A204.1 (cell line): ENCODE measurements around the gene RASGRP2.

ENCODE experiments used
- FAIRE-seq: peaks from 2 replicates; lab custom pipeline; 2012; peaks lifted over from hg19 to GRCh38; lab: Jason Lieb, UNC

The RASGRP2 gene

DNA sequence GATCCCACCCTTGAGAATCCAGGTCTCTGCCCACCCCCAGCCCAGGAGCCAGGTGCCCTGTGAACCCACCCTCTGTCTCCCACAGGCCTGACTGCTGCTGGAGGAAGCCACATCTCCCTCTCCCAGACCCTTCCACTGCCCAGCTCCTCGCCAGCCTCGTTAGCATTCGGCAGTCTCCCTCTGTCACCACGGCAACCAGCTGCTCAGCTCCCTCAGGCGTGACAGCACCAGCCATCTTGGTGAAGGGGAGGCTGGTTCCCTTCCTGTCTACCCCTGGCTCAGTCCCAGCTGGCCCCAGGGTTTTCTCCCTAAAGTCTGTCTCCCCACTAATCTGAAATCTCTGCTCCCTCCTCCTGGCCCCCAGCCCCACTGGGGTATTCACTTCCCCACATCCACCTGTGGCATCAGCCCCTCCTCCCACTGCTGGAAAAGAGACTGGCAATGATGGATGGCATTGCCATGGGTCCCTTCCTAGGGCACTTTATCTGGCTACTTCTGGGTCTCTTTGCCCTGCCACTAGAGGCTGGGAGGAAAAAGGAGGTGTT, 49.0 kb downstream of the RASGRP2 start:
- FAIRE-seq: no peak

DNA sequence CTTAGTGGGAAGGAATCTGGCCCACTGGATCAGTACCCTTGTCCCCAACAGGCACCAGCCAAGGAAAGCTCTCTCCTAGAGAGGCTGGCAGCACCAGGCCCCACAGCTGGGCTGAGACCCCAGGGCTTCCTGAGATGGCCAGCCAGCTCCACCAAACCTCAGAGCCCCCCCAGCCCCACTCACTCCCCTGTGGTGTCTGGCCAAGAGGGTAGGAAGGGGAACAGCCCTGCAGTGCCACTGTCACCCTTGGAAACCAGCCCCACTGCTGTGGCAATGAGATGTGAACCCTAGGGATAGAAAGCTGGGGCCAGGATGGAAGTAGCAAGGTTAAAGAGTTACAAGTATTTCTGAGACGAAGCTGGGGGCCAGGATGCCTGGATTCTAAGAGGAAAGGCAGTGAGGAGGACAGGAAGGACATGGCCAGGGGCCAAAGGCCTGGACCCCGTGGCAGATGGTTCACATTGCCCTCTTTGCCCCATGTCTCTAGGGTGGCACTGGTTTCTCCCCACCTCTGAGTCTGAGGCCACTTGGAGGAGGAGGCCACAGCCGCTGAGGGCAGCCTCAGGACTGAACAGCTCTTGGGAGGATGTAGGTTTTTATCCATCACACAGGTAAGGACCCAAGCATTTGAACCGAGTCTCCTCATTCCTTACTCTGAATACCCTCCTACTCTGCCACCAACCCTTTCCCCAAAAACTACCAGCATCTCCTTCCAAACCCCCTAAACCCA, 49.8 kb downstream of the RASGRP2 start:
- FAIRE-seq: no peak

DNA sequence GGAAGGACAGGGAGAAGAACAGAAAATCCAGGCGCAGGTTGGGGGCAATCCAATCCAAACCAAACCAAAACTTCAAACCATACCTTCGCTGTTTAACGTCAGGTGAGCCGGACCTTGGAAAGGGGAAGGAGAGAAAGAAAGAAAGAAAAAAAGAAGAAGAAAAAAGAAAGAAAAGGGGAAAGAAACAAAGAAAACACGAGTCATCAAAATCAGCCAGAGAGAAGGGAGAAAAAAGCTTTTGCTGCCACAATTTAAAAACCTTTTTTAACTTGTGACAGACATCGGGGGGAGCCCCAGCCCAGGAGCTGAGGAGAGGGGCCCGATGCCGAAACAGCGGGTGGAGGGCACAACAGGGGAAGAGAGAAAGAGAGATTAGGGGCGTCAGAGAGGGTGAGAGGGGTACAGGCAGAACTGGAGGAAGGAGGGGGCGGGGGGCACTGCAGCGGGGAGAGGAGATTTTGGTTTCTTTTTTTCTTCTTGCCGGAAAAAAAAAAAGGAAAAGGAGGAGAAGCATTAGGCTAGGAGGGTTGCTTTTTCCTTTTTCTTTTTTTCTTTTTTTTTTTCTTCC, 51.1 kb downstream of the RASGRP2 start:
- no peak for FAIRE-seq

DNA sequence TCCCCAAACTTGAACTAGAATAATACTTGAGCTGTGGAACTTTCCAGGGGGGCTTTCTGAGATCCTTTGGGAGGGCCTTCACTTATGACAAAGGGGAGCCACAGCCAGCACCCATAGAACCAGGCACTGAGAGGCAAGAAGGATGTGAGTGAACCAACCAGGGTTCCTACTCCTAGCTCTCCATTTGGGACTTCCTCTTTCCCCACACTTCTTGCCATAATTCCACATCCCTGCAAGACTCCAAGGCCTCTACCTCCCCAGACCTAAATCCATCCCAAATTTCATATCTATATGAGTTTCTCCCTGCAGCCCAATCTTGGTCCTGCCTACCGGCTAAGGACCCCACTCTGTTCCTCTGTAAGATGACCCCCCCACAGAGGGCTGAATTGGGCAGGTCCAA, 52.4 kb downstream of the RASGRP2 start:
- FAIRE-seq: no peak

DNA sequence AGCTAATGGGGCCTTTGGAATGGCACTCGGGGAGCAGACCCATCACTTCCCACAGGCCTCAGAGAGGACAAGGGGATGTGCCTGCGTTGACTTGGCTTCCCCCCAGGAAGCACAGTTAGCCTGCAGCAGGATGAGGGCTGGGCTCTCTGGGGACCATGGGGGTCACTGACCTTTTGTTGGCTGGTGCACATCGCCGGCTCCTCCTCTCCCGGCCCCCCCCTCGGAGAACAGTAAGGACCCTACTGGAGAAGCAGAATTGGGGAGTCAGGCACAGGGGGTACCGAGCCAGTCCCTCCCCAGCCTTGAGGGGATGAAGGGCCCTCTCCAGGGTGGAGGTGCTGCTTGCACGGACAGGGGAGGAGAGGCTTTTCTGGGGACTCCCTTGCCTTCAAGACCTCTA, 53.7 kb downstream of the RASGRP2 start:
- FAIRE-seq: no peak

DNA sequence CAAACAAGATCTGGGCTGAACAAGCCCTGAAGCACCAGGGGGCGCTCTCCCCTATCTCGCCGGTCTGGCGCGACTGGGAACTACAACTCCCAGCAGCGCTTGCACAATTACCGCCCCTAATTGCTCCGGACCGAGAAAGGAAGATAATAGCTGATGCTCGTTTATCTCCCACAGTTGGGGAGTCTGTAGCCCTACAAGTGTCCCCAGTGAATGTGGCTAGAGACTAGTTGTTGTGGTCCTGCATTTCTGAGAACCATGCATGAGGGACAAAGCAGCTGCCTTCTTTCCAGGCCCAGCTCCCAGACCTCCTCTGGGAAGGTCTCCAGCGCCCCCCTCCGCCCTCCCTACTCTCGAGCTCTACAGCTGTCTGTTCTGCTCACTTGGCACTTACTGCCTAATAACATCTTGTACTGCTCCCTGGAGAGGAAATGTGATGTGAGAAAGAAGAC, 55.4 kb downstream of the RASGRP2 start:
- peak; percentile 19 for FAIRE-seq

DNA sequence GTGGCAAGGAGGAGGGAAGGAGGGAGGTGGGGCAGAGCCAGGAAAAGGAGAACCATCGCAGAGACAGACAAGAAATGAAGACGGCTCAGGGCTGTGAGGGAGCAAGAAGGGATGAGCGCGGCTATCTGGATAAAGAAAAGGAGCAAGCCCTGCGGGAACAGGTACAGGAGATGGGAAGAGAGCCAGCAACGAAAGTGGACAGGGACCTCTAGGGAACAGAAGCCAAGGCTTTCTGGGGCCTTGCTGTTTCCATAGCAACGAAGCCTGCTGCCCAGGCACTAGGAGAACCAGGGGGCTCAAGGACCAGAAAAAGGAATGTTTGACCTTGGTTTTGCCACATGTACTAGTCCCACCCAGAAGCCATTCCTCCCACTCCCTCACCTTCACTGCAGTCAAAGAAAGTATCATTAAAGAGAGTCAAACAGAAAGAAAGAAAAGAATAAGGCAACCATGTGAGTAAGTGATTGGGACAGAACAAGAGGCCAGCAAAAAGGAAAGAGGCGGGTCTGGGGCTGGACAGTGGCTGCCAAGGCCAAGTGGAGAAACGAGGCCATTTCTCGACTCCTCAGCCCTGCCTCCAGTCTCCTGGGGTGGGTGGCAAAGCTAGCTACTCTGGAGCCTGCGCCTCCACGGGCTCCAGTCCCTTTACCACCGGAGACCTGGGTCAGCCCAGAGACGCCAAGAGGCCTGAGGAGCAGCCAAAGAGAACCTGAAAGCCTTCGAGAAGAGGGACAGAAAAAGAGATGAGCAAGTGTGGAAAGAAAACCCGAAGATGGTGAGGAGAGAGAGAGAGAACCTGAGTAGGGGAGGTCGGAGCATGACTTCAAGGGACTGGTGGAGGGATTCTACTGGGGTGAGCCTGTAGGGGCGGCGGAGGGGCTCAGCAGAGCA, 56.1 kb downstream of the RASGRP2 start:
- FAIRE-seq: no peak

DNA sequence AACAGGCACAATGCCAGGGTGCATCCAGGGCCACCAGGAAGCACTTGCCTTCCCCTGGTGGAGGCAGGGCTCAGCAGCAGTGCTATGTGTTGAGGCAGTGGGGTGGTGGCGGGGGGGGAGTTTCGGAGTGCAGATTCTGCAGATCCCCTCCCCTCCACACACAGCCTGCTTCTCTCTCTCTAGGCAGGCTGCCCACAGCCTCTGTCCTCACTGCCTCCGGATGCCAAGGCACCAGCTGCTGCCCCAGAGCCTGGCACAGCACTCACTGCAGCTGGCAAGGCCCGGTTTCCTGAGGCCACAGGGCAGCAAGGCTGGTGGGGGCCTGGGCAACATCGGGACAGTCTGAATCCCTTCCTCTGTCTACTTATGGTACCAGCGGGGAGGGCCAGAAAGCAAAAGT, 56.7 kb downstream of the RASGRP2 start:
- FAIRE-seq: no peak

DNA sequence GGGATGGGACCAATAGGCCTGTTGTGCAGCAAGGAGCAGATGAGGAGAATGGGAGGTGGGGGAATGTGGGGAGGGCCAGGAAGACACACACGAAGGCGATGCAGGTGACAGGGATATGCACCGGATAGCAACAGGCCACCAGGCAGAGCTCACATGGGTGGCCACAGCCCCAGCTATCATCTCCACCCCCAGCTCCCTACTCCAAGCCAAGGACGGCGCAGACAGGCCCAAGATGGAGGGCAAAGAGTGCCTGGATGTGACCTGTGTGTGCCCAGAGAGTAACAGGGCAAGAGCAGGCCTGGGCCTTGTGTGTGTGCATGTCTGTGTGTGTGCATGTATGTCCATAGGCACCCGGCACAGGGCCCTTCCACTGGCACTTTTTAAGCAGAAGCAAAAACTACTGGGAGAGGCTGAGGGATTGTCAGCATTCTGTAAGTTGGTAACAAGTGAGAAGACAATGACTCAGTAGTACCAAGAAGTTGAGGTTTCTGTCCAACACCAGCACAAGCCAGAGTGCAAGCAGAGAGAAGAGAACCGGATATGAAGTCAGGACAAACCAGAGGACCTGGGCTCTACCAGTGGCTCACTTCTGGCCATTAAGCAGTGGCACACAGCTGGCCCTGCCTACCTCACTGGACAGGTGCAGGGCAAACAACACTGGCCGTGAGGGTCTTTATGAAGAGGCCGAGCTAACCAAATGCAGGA, 57.3 kb downstream of the RASGRP2 start:
- no peak for FAIRE-seq

DNA sequence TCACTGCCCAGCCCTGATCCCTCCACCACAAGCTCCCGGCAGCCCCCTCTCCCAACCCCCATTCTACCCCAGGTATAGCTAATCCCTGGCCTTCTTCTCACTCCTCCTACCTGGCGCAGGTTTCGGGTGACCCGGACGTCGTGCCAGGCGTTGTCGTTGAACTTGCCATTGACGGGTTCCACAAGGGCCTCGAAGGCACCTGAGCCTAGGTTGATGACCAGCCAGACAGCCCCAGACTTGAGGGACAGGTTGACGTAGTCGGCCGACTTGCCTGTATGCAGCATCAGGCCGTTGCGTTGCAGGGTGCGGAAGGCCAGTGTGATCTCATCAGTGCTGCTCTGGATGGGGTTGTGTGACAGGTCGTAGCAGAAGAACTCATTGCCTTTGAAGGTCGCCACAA, 58.4 kb downstream of the RASGRP2 start:
- no peak for FAIRE-seq

DNA sequence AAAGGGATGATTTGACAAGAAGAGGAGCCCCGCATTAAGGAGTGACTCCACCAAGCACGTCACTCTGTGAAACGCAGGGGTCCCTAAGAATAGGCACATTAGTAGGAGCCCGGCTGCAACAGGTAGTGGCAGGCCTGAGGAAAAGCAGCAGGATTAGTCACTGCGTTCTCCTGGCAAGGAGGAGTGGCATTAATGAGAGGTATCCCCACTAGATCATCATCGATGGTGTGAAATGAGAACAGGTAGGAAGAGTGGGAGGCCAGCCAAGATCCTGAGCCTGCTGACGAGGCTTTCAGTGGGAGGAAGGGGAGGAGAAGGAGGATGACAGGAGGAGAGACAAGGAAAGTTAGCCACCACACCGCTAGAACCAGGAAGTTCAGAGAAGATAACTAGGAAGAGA, 59.6 kb downstream of the RASGRP2 start:
- FAIRE-seq: no peak

DNA sequence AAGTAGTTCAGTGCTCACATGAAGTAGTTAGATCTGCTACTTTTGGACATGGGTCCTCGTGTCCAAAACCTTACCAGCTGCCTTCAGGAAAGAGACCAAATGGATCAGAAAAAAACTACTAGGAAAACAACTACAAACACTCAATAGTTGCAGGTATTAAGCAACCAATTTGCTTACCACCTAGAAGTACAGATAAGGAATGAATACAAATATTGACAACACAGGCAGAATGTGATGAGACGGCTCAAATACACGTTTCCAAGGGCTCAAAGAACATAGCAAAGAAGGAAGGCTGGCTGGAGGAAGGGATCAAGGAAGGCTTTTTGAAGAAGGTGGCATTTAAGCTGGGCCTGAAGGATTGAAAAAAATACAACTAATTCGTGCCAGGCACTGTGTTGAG, 62.8 kb downstream of the RASGRP2 start:
- FAIRE-seq: no peak

DNA sequence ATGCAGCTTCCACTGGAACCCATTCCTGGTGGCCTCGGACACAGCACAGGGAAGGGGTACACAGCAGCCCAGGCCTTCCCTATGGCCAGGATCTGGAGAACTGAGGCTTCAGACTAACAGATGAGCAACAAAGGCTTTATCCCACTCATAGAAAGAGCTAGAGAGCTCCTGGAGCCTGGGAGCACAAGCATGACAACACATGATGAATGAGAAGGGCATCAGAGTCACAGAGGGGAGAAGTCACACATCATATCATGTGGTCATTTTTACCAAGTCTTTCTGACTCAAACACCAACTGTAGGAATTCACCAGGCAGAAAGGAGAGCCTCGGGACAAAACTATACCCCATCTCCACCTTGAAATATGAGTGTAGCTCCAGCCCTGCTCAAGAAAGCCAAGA, 64.1 kb downstream of the RASGRP2 start:
- FAIRE-seq: no peak

DNA sequence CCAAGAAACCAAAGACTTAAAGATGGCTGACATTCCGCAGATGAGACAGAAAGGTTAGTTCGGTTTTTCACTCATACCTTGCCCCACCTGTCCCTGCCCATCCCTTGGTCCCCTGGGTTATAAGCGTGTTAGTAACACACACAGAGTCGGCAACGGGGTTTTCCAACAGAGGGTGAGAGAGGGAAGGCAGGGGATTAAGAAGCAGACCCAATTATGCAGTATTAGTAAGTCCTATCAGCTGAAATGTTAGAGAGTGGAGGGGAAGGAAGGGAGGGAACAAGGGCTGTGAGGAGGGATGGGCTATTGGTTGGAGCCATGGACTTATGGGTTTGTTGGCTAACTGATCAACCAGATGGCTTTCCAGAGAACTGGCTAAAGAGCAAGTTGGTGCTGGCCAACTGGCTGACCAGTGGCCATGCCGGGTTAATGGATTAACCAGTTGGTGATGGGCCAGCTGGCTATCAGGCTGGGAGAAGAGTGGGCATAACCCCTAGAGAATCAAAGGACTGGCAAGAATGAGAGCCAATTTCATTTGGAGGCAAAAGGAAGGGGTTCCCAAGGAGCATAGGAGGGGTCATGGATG, 66.4 kb downstream of the RASGRP2 start:
- FAIRE-seq: no peak
